G401 (cell line): ENCODE results near the gene KIAA1549. TPM values are rescaled to one million over a fixed set of nuclear protein-coding genes. Genes with fewer than 3 reads are reported as not detected.
"Not testable (repeated sequence)": the region's sequence is repeated elsewhere in the genome, so short reads cannot be mapped to it uniquely, and the experiment has no call there.

Experiments
- DNase-seq: peaks from one replicate; pipeline ENCODE4 v3.0.0-alpha.2; 2015; ENCODE audit warnings: low spot score
- in situ Hi-C: cut with HindIII; loops from 2 replicates; pipeline ENCODE4 v1.10.0; 2016; ENCODE audit warnings: low sequenced_read_pairs, mixed read lengths
- total RNA-seq: library from RNA; depleted of rRNA; stranded (reverse); fragments of >200 nt; shearing (Covaris generic); gene quantifications from 2 replicates; pipeline ENCODE4 v1.2.3, GENCODE V29; 2014

Gene KIAA1549
- total RNA-seq, 1 experiment from 2014 or later: 1.3 TPM

GRCh38 chr7:138949421-138950088 lies 31.6 kb downstream of the KIAA1549 start:
- in situ Hi-C loops: no loop called here
- no peak for DNase-seq

GRCh38 chr7:138948403-138948802 lies 32.8 kb downstream of the KIAA1549 start:
- DNase-seq: no peak
- in situ Hi-C loops: no loop called here

- in situ Hi-C loops: no loop called here
- no peak for DNase-seq
Observed at GRCh38 chr7:138945821-138946220, 35.4 kb downstream of the KIAA1549 start.

GRCh38 chr7:138945154-138945553 lies 36.0 kb downstream of the KIAA1549 start:
- no peak for DNase-seq
- in situ Hi-C loops: no loop called here

GRCh38 chr7:138944592-138944991 lies 36.6 kb downstream of the KIAA1549 start:
- no peak for DNase-seq
- in situ Hi-C loops: no loop called here

DNA sequence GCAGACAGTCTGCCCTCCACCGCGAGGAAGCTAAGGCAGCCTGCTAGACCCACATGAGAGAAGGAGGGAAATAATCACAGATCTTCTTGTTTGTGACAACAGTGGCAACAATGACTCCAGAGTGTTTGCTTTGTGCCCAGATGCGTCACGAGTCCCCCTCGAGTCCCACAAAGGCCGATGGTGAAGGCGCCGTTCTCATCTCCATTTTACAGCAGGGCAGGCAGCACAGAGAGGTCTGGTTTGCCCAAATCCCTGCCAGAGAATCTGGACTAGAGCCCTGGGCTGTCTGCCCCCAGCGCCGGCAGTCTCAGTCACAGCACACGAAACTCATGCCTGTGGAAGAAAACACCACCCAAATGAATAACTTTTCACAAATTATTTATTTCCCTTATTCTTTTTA lies 38.1 kb downstream of the KIAA1549 start:
- in situ Hi-C loops: no loop called here
- peak; percentile 10 for DNase-seq

DNA sequence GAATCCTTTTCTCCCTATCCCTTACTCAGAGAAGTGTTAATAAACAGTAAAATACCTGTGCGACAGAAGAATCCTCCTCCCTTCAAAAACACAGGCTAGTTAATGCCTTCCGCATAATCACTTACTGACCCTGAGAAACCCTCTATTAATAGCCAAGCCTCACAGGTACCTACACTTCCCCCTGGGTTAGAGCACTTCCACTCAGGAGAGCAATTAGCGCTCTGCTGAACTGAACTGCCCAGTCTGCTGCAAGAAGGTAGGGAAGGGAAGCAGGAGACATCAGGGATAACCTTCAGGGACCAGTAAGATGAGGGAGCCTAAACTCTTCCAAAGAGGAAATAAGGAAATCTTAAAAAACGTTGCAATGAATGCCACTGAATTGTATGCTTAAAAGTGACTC lies 39.6 kb downstream of the KIAA1549 start:
- DNase-seq: no peak
- in situ Hi-C loops: no loop called here

- in situ Hi-C loops, DNase-seq: not testable (repeated sequence)
Observed at GRCh38 chr7:138940602-138941001, 40.6 kb downstream of the KIAA1549 start.

DNA sequence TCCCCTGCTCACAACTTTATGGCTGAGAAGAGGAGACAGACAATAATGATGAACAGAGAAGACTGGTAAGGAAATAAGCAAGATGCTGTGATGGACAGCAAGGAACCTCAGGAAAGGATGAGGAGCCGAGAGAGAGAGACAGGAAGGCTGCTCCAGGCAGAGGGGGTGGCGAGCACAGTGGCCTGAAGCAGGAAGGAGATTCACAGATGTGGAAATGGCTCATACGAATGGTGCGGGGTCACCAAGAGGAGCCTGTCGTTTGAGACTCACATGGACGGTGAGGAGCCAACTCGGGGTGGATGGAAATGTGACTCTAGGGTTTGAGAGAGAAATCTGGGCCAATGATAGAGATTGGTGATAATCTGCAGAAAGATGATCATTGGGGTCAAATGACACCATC lies 43.7 kb downstream of the KIAA1549 start:
- in situ Hi-C loops: no loop called here
- no peak for DNase-seq

GRCh38 chr7:138935465-138936011 lies 45.7 kb downstream of the KIAA1549 start:
- no peak for DNase-seq
- in situ Hi-C loops: no loop called here

DNA sequence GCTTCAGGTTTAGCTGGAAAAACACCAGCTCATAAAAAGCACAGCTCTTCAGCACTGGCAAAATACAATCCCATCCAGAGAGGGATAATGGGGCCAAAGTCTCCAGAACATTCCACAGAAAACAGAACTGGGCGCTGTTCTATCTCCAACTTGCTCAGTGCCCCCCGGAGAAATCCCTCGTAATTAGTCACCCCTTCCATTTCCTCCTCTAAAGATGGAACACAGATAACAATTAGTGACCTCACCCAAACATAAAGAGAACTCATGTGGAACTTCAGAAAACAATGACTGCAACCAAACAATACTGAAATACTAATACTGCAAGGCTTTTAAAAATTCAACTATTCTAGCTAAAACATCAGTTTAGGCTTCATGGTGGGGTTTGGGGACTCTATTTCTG lies 46.3 kb downstream of the KIAA1549 start:
- in situ Hi-C loops: no loop called here
- DNase-seq: no peak

- in situ Hi-C loops: no loop called here
- DNase-seq: no peak
Observed at GRCh38 chr7:138934367-138934766, 46.8 kb downstream of the KIAA1549 start.

GRCh38 chr7:138932870-138933269 lies 48.3 kb downstream of the KIAA1549 start:
- no peak for DNase-seq
- in situ Hi-C loops: no loop called here

- in situ Hi-C loops: no loop called here
- no peak for DNase-seq
Observed at GRCh38 chr7:138932427-138932826, 48.8 kb downstream of the KIAA1549 start.

DNA sequence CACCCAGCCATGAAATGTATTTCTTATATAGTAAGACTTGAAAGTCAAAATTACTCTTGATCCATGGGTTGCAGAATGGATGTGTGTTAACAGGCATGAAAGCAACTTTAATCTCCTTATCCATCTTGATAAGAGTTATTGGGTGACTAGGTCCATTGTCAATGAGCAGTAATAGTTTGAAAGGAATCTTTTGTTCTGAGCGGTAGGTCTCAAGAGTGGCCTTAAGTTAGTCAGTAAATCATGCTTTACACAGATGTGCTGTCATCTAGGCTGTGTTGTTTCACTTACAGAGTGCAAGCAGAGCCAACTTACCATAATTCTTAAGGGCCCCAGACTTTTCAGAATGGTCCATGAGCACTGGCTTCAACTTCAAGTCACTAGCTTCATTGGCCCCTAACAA lies 51.2 kb downstream of the KIAA1549 start:
- DNase-seq: no peak
- in situ Hi-C loops: no loop called here

DNA sequence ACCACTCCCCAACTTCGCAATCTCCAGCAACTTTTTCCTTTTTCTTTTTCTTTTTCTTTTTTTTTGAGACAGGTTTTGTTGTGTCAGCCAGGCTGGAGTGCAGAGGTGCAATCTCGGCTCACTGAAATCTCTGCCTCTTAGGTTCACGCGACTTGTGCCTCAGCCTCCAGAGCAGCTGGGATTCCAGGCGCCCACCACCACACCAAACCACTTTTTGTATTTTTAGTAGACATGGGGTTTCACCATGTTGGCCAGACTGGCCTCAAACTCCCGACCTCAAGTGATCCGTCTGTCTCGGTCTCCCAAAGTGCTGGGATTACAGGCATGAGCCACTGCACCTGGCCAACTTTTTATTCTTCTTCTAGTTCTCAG lies 55.0 kb downstream of the KIAA1549 start:
- in situ Hi-C loops: no loop called here

GRCh38 chr7:138924501-138925225 lies 56.5 kb downstream of the KIAA1549 start:
- peak; percentile 14 for DNase-seq
- in situ Hi-C loops: no loop called here

More for the DNA sequence above, 55.0 kb downstream of the KIAA1549 start:
- no peak for DNase-seq

- DNase-seq: no peak
- in situ Hi-C loops: no loop called here
Observed at GRCh38 chr7:138921277-138921676, 59.9 kb downstream of the KIAA1549 start.

- DNase-seq: no peak
- in situ Hi-C loops: no loop called here
Observed at GRCh38 chr7:138919911-138920310, 61.3 kb downstream of the KIAA1549 start.

- in situ Hi-C loops: no loop called here
- DNase-seq: no peak
Observed at GRCh38 chr7:138919216-138919615, 62.0 kb downstream of the KIAA1549 start.

DNA sequence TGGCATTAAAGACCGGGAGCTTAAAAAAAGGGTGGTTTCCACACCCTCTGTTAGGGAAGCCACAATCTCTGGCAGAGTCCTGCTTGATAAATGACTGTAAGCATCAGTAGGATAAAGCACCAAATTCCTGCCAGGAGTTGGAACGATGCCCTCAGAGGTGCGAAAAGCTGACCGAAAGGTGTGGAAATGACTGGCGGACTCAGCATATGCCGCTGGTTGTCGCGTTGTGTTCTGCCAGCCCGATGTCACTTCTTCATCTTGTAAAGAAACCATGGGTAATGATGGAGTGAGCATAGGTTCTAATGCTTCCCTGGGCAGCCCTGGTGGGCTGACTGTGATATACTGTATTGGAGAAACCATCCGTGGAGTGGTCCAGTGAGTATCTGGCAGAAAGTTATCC lies 62.4 kb downstream of the KIAA1549 start:
- no peak for DNase-seq
- in situ Hi-C loops: no loop called here
